IgD-negative memory B cell (primary cell): ENCODE data around the gene SDC4. TPM values are rescaled to one million over a fixed set of nuclear protein-coding genes. Genes with fewer than 3 reads are reported as not detected.

Source experiments
- H3K27ac Mint-ChIP-seq, 3 donors: one replicate each; pipeline ENCODE4 v1.8.0; 2020 to 2022; ENCODE audit warnings: mild to moderate bottlenecking in 3 of 3, mixed read lengths in 3 of 3, moderate library complexity in 1 of 3
- H3K27me3 Mint-ChIP-seq: one replicate; pipeline ENCODE4 v1.8.0; 2021; ENCODE audit warnings: mixed read lengths
- H3K36me3 Mint-ChIP-seq: one replicate; pipeline ENCODE4 v1.8.0; 2020; ENCODE audit warnings: mild to moderate bottlenecking, mixed read lengths
- H3K4me1 Mint-ChIP-seq, 3 donors: one replicate each; pipeline ENCODE4 v1.8.0; 2020 to 2022; ENCODE audit warnings: mixed read lengths in 3 of 3, mild to moderate bottlenecking in 1 of 3
- H3K4me3 Mint-ChIP-seq, 4 donors: one replicate each; pipeline ENCODE4 v1.8.0; 2020 to 2022; ENCODE audit warnings: mild to moderate bottlenecking in 4 of 4, mixed read lengths in 4 of 4, moderate library complexity in 3 of 4
- H3K9me3 Mint-ChIP-seq, 3 donors: one replicate each; pipeline ENCODE4 v1.8.0; 2020 to 2021; ENCODE audit warnings: mixed read lengths in 3 of 3, mild to moderate bottlenecking in 1 of 3
- polyA plus RNA-seq: library from polyadenylated mRNA; unstranded; fragments of 300-500 nt; fragmentation: Illumina TruSeq; gene quantifications from one replicate; pipeline ENCODE4 v1.2.3, GENCODE V29; 2021

SDC4 gene, protein sequence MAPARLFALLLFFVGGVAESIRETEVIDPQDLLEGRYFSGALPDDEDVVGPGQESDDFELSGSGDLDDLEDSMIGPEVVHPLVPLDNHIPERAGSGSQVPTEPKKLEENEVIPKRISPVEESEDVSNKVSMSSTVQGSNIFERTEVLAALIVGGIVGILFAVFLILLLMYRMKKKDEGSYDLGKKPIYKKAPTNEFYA
- polyA plus RNA-seq = not detected

DNA sequence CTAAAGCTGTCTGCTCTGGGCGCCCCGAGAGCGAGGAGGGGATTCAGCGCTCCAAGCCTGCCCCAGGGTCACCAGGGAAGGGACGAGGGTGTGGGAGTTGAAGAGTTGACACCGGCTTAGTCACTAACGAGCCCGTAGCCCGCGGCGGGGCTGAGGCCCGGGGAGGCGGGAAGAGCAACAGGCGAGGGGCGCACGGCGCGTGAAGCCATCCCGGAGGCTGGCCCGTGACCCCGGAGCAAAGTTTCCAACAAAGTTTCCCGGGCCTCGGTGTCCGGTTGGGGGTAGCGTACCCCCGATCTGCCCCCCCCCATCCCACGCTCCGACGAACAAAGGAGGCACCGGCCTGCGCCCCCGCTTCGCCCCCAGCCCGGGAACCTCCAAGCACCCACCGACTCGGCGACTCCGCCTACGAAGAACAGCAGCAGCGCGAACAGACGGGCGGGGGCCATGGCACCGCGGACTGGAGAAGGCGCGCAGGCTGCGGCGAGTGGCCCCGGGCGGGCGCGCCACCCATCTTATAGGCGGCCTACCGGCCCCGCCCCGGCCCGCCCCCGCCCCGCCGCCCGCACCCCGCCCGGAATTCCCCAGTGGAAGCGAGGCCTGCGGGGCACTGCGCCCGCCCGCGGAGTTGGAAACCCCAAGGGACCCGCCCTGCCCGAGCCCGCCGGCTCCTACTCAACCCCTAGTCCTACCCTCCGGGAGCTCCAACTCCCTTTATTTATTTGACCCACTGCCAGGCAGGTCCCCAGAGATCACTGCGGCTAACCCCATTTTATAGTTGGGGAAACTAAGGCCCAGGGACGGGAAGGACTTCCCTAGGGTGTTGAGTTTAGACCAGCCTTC, at the start of gene SDC4:
TSS of gene SDC4 (minus strand) at position 489 of the 843 bp plus-strand sequence. CDS start at position 449, 40 bp downstream.
- H3K4me1 Mint-ChIP-seq = peaks cover 0 to 5% (median 5%) of the 10 kb centered on the region in 3 donors
- H3K27ac Mint-ChIP-seq = no peak within 1 kb of the TSS
- peaks cover 16% of the 10 kb centered on the region for H3K27me3 Mint-ChIP-seq
- H3K9me3 Mint-ChIP-seq = no peaks in the 10 kb centered on the region
- H3K4me3 Mint-ChIP-seq = peak within 1 kb of the TSS in 3 of 4 donors; percentile 71 to 82 (median 75)
- H3K36me3 Mint-ChIP-seq = no peaks in the 10 kb centered on the region

DNA sequence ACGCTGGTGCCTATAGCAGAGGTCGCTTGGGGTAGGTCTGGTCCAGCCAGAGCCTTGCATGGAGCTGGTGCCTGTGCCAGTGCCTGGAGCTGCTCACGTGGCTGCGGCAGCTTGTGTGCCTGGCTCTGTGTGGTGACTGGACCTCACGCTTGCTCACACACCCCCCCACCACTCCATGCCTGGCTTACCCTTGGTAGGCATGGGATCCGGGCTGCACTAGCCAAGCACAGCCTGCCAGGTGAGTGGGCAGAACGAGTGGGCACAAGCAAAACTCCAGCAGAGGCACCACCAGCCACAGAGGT, 46.8 kb upstream of the SDC4 start:
- H3K27me3 Mint-ChIP-seq = no peaks in the 10 kb centered on the region
- H3K27ac Mint-ChIP-seq = no peak overlapping the region
- H3K36me3 Mint-ChIP-seq = peaks cover 13% of the 10 kb centered on the region

DNA sequence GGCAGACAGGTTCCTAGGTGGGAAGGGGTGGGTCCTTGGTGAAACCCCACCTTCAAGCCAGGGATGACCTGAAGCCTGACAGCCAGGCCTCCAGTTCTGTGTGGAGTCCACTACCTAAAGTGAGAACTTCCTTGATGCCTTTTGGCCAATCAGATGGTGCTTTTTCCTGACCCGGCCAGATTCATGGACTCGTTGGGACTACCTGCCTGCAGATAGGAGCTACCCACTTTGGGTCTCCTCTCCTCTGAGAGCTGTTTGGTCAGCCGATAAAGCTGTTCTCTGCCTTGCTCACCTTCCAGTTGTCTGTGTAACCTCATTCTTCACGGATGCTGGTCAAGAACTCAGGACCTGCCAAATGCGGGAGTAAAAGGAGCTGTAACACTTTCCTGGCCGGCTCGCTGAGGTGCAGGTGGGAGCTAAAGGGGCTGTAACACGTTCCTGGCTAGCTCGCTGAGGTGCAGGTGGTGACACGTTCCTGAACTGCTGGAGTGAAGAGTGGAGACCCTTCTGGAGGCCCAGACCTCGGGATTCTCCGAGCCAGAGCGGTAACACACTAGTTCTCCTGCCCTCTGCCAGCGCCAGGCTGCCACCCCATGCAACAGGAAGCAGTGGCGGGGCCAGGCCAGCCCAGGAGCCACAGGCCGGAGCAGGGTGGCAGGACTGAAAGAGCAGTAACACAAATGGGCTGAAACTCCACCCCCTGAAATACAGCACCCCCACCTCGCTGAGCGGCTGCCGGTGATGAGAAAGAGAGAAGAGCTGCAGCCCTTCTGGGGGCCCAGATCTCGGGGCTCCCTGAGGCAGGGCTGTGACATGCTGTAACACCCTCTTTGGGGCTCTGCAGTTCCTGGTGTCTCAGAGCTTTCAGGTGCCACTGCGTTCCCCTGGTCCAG, 46.2 kb upstream of the SDC4 start:
- Mint-ChIP-seq H3K36me3 (peaks cover 11% of the 10 kb centered on the region), H3K9me3 (peaks cover 0 to 7% (median 2%) of the 10 kb centered on the region in 3 donors), H3K27me3 (no peaks in the 10 kb centered on the region), H3K4me3 (peak overlapping the region in 1 of 4 donors; percentile 17), H3K27ac (no peak overlapping the region), H3K4me1 (peaks cover 2 to 9% (median 2%) of the 10 kb centered on the region in 3 donors)

More for the DNA sequence above, 46.8 kb upstream of the SDC4 start:
- H3K9me3 Mint-ChIP-seq = peaks cover 4 to 12% (median 7%) of the 10 kb centered on the region in 3 donors
- H3K4me1 Mint-ChIP-seq = peaks cover 2 to 9% (median 2%) of the 10 kb centered on the region in 3 donors
- no peak overlapping the region for H3K4me3 Mint-ChIP-seq

DNA sequence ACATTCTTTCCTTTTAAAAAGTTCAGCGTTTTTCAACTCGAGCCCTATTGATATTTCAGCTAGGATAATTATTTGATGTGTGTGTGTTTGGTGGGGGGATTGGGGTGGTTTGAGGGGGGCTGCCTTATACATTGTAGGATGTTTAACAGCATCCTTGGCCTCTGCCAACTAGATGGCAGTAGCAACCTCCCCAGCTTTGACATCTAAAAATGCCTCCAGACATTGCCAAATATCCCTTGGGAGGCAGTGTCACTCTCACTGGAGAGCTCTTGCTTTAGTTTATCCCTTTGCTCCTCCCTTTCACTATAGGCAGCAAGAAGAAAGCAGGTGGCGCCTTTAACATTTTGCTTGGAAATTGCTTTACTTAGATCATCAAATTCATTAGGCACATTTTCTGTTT, 44.5 kb upstream of the SDC4 start:
- H3K9me3 Mint-ChIP-seq = peaks cover 0 to under 1% (median 0%) of the 10 kb centered on the region in 3 donors
- no peak overlapping the region for H3K27ac Mint-ChIP-seq
- H3K36me3 Mint-ChIP-seq = peaks cover 10% of the 10 kb centered on the region
- peaks cover 2 to 9% (median 2%) of the 10 kb centered on the region in 3 donors for H3K4me1 Mint-ChIP-seq
- H3K27me3 Mint-ChIP-seq = no peaks in the 10 kb centered on the region
- no peak overlapping the region for H3K4me3 Mint-ChIP-seq

DNA sequence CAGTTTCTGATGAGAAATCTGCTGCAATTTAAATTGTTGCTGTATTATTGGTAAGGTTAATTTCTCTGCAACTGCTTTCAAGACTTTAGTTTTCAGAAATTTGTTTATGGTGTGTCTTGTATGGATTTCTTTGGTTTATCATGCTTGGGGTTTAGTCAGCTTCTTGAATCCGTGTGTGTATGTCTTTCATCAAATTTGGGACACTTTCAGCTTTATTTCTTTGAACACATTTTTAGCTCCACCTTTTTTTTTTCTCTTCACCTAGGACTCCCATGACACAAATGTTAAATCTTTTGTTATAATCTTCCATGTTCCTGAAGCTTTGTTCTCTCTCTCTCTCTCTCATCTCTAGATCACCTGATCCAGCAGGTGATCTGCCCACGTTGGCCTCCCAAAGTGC, 43.3 kb upstream of the SDC4 start:
- H3K27ac Mint-ChIP-seq = peak overlapping the region in 1 of 3 donors; percentile 73
- H3K9me3 Mint-ChIP-seq = peaks cover 2 to 11% (median 4%) of the 10 kb centered on the region in 3 donors
- H3K4me1 Mint-ChIP-seq = peaks cover 2 to 9% (median 3%) of the 10 kb centered on the region in 3 donors
- H3K36me3 Mint-ChIP-seq = peaks cover 8% of the 10 kb centered on the region
- no peaks in the 10 kb centered on the region for H3K27me3 Mint-ChIP-seq
- H3K4me3 Mint-ChIP-seq = no peak overlapping the region

DNA sequence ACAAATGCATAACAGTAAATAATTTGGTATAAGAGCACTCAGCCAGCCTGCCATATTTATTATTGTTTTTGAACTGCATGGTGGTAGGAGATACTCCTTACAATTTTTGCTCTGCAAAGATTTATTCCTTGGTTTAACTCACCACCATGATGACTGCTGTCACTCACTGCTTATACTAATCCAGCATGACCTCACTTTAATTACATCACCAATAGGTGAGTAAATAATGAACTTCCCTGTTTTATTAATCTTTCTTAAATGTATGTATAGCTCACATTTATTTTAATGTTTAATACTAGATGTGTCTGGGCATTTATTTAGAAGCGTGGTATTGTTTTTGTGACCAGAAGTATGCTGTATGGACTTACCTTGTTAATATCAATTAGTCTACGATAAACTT, 42.7 kb upstream of the SDC4 start:
- H3K36me3 Mint-ChIP-seq = peaks cover 8% of the 10 kb centered on the region
- H3K27me3 Mint-ChIP-seq = no peaks in the 10 kb centered on the region
- peaks cover 2 to 9% (median 3%) of the 10 kb centered on the region in 3 donors for H3K4me1 Mint-ChIP-seq
- peaks cover 2 to 11% (median 4%) of the 10 kb centered on the region in 3 donors for H3K9me3 Mint-ChIP-seq
- no peak overlapping the region for H3K27ac Mint-ChIP-seq
- no peak overlapping the region for H3K4me3 Mint-ChIP-seq

DNA sequence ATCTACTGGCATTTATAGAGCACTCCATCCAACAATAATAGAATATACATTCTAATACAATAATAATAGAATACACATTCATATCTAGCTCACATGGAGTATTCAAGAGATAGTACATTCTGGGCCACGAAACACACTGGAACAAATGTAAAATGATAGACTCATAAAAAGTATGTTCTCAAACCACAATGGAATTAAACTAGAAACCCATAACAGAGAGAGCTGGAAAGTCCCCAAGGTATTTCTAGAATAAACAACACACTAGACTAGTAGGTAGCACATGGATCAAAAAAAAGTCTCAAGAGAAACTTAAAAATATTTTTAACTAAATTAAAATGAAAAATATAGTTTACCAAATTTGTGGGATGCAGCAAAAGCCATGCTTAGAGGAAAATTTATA, 39.0 kb upstream of the SDC4 start:
- H3K27me3 Mint-ChIP-seq = no peaks in the 10 kb centered on the region
- H3K9me3 Mint-ChIP-seq = peaks cover 2 to 11% (median 4%) of the 10 kb centered on the region in 3 donors
- peaks cover 0 to 9% (median 3%) of the 10 kb centered on the region in 3 donors for H3K4me1 Mint-ChIP-seq
- H3K27ac Mint-ChIP-seq = no peak overlapping the region
- H3K36me3 Mint-ChIP-seq = peaks cover 5% of the 10 kb centered on the region
- no peak overlapping the region for H3K4me3 Mint-ChIP-seq

DNA sequence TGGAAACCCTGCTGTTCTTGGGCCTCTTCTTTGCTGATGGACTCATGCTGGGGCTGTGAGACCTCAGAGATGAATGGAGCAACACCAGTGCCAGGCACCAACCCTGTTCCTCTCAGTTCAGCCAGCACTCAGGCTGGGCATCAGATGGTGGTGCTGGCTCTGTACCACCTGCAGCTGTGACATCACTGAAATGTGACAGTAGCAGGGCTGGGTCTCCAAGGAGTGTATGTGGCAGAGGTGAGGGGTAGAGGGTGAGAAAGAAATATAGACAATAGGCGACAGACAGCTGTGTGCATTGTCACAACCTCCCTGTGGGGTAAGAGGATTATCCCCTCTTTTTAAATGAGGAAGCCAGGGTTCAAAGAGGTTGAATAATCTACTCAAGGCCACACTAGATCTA, 30.0 kb upstream of the SDC4 start, which contains the start of gene TP53TG5:
TSS of gene TP53TG5 (minus strand) at position 135 of the 400 bp plus-strand sequence. CDS start at position 46, 89 bp downstream.
- Mint-ChIP-seq H3K9me3 (no peaks in the 10 kb centered on the region), H3K36me3 (peaks cover 5% of the 10 kb centered on the region), H3K27me3 (no peaks in the 10 kb centered on the region), H3K27ac (no peak within 1 kb of the TSS), H3K4me1 (peaks cover 3 to 13% (median 11%) of the 10 kb centered on the region in 3 donors), H3K4me3 (peak within 1 kb of the TSS in 1 of 4 donors; percentile 52)

DNA sequence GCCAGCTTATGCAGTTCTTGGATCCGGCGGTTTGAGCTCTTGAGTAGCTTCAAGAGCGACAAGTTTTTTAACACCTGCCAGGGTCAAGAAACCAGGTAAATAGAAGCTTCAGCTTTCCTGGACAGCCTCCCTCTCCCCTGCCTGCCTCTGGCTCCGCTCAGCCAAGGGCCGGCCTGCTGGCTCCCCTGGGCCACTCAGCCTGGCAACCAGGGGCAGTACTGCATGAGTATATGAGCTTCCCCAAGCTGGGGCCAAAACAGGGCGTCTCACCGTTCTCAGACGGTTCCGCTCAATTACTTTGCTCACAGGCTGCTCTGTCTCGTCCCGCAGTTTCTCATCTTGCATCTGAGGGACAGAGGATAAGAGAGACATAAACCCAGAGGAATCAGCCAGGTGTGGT, 29.0 kb upstream of the SDC4 start:
- Mint-ChIP-seq H3K27me3 (no peaks in the 10 kb centered on the region), H3K9me3 (no peaks in the 10 kb centered on the region), H3K36me3 (peaks cover 5% of the 10 kb centered on the region), H3K27ac (no peak overlapping the region), H3K4me3 (no peak overlapping the region), H3K4me1 (peaks cover 7 to 16% (median 14%) of the 10 kb centered on the region in 3 donors)

DNA sequence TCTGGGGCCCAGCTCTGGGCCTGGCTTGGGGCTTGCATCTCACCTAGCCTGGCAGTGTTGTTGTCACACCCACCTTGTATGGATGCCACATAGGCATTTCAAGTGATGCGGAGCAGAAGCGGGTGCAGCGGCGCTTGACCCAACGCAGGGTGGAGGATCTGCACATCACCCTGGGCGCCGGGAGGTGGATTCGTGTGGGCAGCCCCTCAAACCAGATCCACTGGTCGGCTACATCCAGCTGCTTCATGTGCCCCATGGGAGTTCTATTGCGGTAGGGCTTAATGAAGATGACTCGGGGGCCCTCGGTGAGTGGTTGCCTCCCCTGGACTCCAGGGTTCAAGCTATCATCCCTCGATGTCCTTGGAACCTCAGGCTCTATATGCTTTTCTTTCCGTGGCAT, 26.7 kb upstream of the SDC4 start:
- Mint-ChIP-seq H3K27ac (peak overlapping the region in 1 of 3 donors; percentile 90), H3K36me3 (no peaks in the 10 kb centered on the region), H3K4me3 (no peak overlapping the region)

DNA sequence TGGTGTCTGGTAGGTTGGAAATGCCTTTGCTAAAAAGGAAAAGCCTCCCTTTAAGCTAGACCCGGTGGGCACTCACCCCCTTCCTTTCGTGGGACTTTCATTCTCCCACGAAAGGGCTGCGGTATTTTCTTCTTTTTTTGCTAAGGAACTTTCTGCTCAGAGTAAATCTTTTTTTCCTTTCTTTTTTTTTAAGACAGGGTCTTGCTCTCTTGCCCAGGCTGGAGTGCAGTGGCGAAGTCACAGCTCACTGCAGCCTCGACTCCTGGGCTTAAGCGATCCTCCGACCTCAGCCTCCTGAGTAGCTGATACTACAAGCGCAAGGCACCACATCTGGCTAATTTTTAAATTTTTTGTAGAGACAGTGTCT, 25.9 kb upstream of the SDC4 start:
- H3K9me3 Mint-ChIP-seq = no peaks in the 10 kb centered on the region
- peaks cover 15 to 20% (median 17%) of the 10 kb centered on the region in 3 donors for H3K4me1 Mint-ChIP-seq
- no peaks in the 10 kb centered on the region for H3K27me3 Mint-ChIP-seq
- peak overlapping the region; percentile 81 to 92 (median 90) for H3K27ac Mint-ChIP-seq
- no peaks in the 10 kb centered on the region for H3K36me3 Mint-ChIP-seq
- H3K4me3 Mint-ChIP-seq = peak overlapping the region; percentile 50 to 92 (median 84)

More for the DNA sequence above, 26.7 kb upstream of the SDC4 start:
- no peaks in the 10 kb centered on the region for H3K27me3 Mint-ChIP-seq
- peaks cover 10 to 16% (median 14%) of the 10 kb centered on the region in 3 donors for H3K4me1 Mint-ChIP-seq
- no peaks in the 10 kb centered on the region for H3K9me3 Mint-ChIP-seq

DNA sequence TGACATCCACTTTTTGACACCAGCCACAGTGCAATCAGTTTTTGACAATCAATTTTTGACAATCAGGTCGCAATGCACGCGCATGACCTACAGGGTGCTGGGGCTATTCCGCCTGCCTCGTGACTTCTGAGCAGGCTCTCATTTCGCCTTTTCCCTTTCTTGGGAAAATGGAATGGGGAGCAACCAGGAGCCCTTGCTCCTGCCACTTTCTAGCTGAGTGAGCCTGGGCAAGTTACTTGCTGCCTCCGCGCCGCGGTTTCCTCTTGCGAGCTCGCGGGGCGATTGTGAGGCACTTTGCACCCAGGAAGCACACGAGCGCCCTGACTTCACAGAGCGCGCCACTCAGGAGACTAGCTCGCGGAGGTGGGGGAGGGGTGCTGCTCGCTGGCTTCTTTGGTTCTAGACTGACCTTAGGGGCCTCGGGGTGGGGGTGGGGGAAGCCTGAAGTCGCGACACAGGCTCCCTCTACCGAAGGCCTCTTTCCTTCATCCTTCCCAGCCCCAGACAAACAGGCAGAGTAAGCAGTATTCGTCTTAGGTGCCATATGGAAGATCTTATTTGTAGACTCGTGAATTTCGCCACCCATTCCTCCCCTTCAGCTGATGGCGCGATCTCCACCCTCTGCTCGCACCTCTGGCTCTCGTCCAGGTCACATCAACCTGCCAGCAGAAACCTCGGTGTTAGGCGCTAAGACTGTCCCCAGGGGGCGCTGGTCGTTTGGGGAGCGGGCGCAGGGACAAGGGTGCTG, 25.3 kb upstream of the SDC4 start:
- H3K27ac Mint-ChIP-seq = peak overlapping the region; percentile 81 to 92 (median 90)
- H3K4me3 Mint-ChIP-seq = peak overlapping the region; percentile 77 to 92 (median 86)
- no peaks in the 10 kb centered on the region for H3K27me3 Mint-ChIP-seq
- no peaks in the 10 kb centered on the region for H3K36me3 Mint-ChIP-seq
- no peaks in the 10 kb centered on the region for H3K9me3 Mint-ChIP-seq
- H3K4me1 Mint-ChIP-seq = peaks cover 21 to 25% (median 22%) of the 10 kb centered on the region in 3 donors

DNA sequence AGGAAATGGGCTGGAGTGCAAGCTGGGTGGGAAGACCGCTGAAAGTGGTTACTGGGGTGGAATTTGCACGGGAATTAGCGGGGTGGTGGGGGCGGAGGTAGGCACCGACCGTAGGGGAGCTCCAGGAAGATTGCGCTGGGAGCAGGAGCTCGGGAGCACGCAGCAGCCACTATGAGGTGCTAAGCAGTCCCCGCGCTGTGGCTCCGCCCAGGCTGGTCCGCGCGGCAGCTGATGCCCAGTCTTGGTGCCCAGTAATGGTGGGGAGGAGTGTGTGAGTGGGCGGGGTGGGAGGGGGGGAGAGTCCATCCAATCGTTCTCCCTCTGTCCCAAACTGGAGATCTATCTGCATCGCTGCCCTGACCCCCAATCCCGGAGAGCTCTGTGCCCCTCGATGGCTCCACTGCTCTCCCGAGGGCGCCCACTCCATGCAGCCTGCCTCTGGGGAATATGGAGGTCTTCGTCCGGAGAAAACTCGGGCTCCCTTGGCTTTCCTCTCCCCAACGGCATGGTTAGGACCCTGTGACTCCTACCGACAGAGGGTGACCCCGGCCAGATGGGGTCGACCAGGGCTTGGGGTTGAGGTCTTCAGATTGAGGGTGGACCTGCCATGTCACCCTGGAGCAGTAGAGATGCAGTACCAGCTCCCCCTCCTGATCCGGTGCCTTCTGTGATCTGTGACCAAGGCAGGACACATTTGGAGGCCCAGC, 24.6 kb upstream of the SDC4 start:
- Mint-ChIP-seq H3K4me1 (peaks cover 28 to 32% (median 29%) of the 10 kb centered on the region in 3 donors), H3K27ac (peak overlapping the region in 2 of 3 donors; percentile 90 to 92), H3K4me3 (peak overlapping the region; percentile 77 to 92 (median 86)), H3K36me3 (no peaks in the 10 kb centered on the region), H3K9me3 (no peaks in the 10 kb centered on the region), H3K27me3 (peaks cover 3% of the 10 kb centered on the region)
